ENCODE measurements around the gene LRRC74B.

The LRRC74B gene

DNA sequence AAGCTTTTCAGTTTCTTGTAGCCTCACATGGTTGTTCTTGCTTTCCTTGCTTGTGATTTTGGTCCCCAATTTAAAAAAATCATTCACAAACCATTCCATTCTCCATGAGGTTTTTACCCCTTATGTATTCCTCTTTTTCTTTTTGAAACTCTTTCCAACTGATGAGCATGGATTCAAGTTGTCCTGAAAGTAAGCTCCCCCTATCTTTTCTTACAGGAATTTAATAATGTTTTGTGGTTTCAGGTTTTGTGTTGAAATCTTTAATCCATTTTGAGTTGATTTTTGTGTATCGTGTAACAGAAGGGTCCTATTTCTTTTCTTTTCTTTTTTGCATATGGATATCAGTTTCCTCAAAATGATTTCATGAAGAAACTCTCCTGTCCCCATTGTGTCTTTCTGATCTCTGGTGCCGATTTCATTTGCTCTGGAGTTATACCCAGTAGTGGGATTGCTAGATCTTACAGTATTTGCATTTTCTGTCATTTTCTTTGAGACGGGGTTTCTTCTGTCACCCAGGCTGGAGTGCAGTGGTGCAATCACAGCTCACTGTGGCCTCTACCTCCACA is 58.5 kb downstream of the LRRC74B start:
- no peak for DNase-seq

GRCh38 chr22:21105294-21105693 is 59.5 kb downstream of the LRRC74B start:
- DNase-seq: no peak

DNA sequence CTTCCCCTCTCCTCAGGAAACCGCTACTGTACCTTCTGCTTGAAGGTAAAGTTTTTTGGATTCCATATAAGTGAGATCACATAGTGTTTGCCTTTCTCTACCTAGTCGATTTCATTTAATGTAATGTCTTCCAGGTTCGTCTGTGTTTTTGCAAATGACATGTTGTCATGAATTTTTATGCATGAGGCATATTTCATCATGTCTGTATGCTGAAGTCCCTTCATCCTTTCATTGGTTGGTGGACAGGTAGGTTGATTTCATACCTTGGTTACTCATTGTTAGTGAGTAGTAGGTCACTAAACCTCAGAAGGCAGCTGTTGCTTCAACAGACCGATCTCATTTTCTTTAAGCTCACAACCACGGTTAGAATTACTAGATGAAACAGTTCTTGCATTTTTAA is 60.3 kb downstream of the LRRC74B start:
- no peak for DNase-seq

GRCh38 chr22:21108379-21109115 is 62.8 kb downstream of the LRRC74B start:
- DNase-seq: no peak
